Naive thymus-derived CD4-positive, alpha-beta T cell (primary cell): ENCODE results near the gene KCNQ5. TPM values are rescaled to one million over a fixed set of nuclear protein-coding genes. Genes with fewer than 3 reads are reported as not detected.

Source experiments
- ATAC-seq: fragments of 150-1000 bp; cut with Tn5 transposase; 2 replicates; pipeline ENCODE4 v1.10.0; 2021; ENCODE audit warnings: mild to moderate bottlenecking, moderate library complexity
- CTCF ChIA-PET: fragments of 350-600 bp; sonication (Branson Sonifier 250); formaldehyde crosslinking; loops from one replicate; lab custom pipeline; 2021; ENCODE audit warnings: antibody characterized with exemption; lab: Charles Lee
- POLR2A ChIA-PET: fragments of 350-600 bp; sonication (Branson Sonifier 250); formaldehyde crosslinking; loops from one replicate; lab custom pipeline; 2021; ENCODE audit warnings: antibody characterized with exemption, inconsistent platforms; lab: Charles Lee
- DNase-seq, 9 donors: peaks; one replicate each; pipeline versions ENCODE4 v3.0.0 to v3.0.0-alpha.2; 2020 to 2022; ENCODE audit warnings: mixed read lengths in 1 of 9
- H3K27ac ChIP-seq: one replicate; pipeline ENCODE4 v1.7.0; 2013; ENCODE audit warnings: mild to moderate bottlenecking, low read depth, low read length, moderate library complexity
- H3K27me3 ChIP-seq, 2 donors: one replicate each; pipeline ENCODE4 v1.7.0; 2013; ENCODE audit warnings: low read length in 2 of 2, mild to moderate bottlenecking in 2 of 2, moderate library complexity in 2 of 2; ENCODE audit not compliant: control insufficient read depth in 2 of 2, insufficient read depth in 2 of 2
- H3K36me3 ChIP-seq, 3 experiments: 1 replicate in 2 of 3; 2 replicates in 1 of 3; pipeline ENCODE4 v1.7.0; 2013; ENCODE audit warnings: low read length in 3 of 3, mild to moderate bottlenecking in 3 of 3, moderate library complexity in 1 of 3; ENCODE audit not compliant: insufficient read depth in 3 of 3, control insufficient read depth in 2 of 3
- H3K4me1 ChIP-seq, 2 donors: one replicate each; pipeline ENCODE4 v1.7.0; 2013; ENCODE audit warnings: low read length in 2 of 2, mild to moderate bottlenecking in 2 of 2, moderate library complexity in 1 of 2; ENCODE audit not compliant: control insufficient read depth in 2 of 2, insufficient read depth in 2 of 2
- H3K4me3 ChIP-seq: 2 replicates; pipeline ENCODE4 v1.7.0; 2013; ENCODE audit warnings: mild to moderate bottlenecking, low read length
- H3K9me3 ChIP-seq, 3 experiments: 1 replicate in 2 of 3; 2 replicates in 1 of 3; pipeline ENCODE4 v1.7.0; 2013; ENCODE audit warnings: low read length in 3 of 3; ENCODE audit not compliant: control insufficient read depth in 2 of 3
- H3K27ac Mint-ChIP-seq, 9 donors: one replicate each; pipeline ENCODE4 v1.8.0; 2020 to 2022; ENCODE audit warnings: mixed read lengths in 9 of 9, mild to moderate bottlenecking in 8 of 9, moderate library complexity in 5 of 9, inconsistent platforms in 2 of 9
- H3K27me3 Mint-ChIP-seq, 5 donors: one replicate each; pipeline ENCODE4 v1.8.0; 2021 to 2022; ENCODE audit warnings: mixed read lengths in 5 of 5, mild to moderate bottlenecking in 1 of 5
- H3K36me3 Mint-ChIP-seq, 5 donors: one replicate each; pipeline ENCODE4 v1.8.0; 2020 to 2022; ENCODE audit warnings: mixed read lengths in 5 of 5, mild to moderate bottlenecking in 3 of 5, inconsistent platforms in 1 of 5
- H3K4me1 Mint-ChIP-seq, 7 donors: one replicate each; pipeline ENCODE4 v1.8.0; 2020 to 2022; ENCODE audit warnings: mixed read lengths in 7 of 7, mild to moderate bottlenecking in 3 of 7, inconsistent platforms in 1 of 7
- H3K4me3 Mint-ChIP-seq, 10 donors: one replicate each; pipeline ENCODE4 v1.8.0; 2020 to 2022; ENCODE audit warnings: mild to moderate bottlenecking in 10 of 10, mixed read lengths in 10 of 10, moderate library complexity in 6 of 10, inconsistent platforms in 2 of 10
- H3K9me3 Mint-ChIP-seq, 11 donors: one replicate each; pipeline ENCODE4 v1.8.0; 2020 to 2022; ENCODE audit warnings: mixed read lengths in 11 of 11, mild to moderate bottlenecking in 4 of 11, inconsistent platforms in 1 of 11, moderate library complexity in 1 of 11
- intact Hi-C, 2 donors: fragments of 100-400 bp; cut with micrococcal nuclease; formaldehyde crosslinking; loops; one replicate each; pipeline ENCODE4 v1.15.1; 2023
- polyA plus RNA-seq, 2 donors: library from polyadenylated mRNA; unstranded; fragments of 300-500 nt; fragmentation: Illumina TruSeq; gene quantifications; one replicate each; pipeline ENCODE4 v1.2.3, GENCODE V29; 2021
- total RNA-seq, 6 experiments: library from RNA in 5 of 6; stranded (reverse) in 5 of 6; gene quantifications; 1 replicate in 5 of 6; 2 replicates in 1 of 6; pipeline ENCODE4 v1.2.3 and lab custom pipeline; 2021 to 2026

The KCNQ5 gene
- total and polyA plus RNA-seq, 7 experiments from 2014 or later = 2.3 to 18.3 (median 7.2) TPM

GRCh38 chr6:72999995-73000394 lies 378.1 kb downstream of the KCNQ5 start:
- ATAC-seq (no peak), DNase-seq (no peak)
- Mint-ChIP-seq H3K27ac (no peak overlapping the region), H3K9me3 (peaks cover 0 to 4% (median 0%) of the 10 kb centered on the region in 11 donors), H3K4me1 (no peaks in the 10 kb centered on the region), H3K27me3 (no peaks in the 10 kb centered on the region), H3K4me3 (no peak overlapping the region), H3K36me3 (peaks cover 0 to 32% (median 9%) of the 10 kb centered on the region in 5 donors)
- Histone ChIP-seq H3K4me1 (no peaks in the 10 kb centered on the region), H3K36me3 (no peaks in the 10 kb centered on the region), H3K27ac (no peak overlapping the region), H3K4me3 (no peak overlapping the region), H3K9me3 (no peaks in the 10 kb centered on the region), H3K27me3 (no peaks in the 10 kb centered on the region)
- intact Hi-C loops = no loop called here
- ChIA-PET POLR2A (no interaction called here), CTCF (no interaction called here)

- intact Hi-C loops = no loop called here
- CTCF ChIA-PET = no interaction called here
- no peaks in the 10 kb centered on the region for H3K27me3 Mint-ChIP-seq
These were observed 378.6 kb downstream of the KCNQ5 start for GRCh38 chr6:73000460-73000859.

GRCh38 chr6:73002588-73002987 lies 380.7 kb downstream of the KCNQ5 start:
- Mint-ChIP-seq H3K36me3 (peaks cover 0 to 52% (median 26%) of the 10 kb centered on the region in 5 donors), H3K27ac (no peak overlapping the region), H3K9me3 (peaks cover 0 to 8% (median 0%) of the 10 kb centered on the region in 11 donors), H3K4me1 (peaks cover 0 to 4% (median 0%) of the 10 kb centered on the region in 7 donors), H3K27me3 (no peaks in the 10 kb centered on the region), H3K4me3 (no peak overlapping the region)
- Histone ChIP-seq H3K27me3 (no peaks in the 10 kb centered on the region), H3K36me3 (no peaks in the 10 kb centered on the region), H3K4me3 (no peak overlapping the region), H3K27ac (no peak overlapping the region), H3K4me1 (no peaks in the 10 kb centered on the region), H3K9me3 (no peaks in the 10 kb centered on the region)
- ATAC-seq (no peak), DNase-seq (no peak)
- intact Hi-C loops = no loop called here
- ChIA-PET CTCF (no interaction called here), POLR2A (no interaction called here)

More at GRCh38 chr6:73000460-73000859, 378.6 kb downstream of the KCNQ5 start:
- Mint-ChIP-seq H3K36me3 (peaks cover 0 to 37% (median 12%) of the 10 kb centered on the region in 5 donors), H3K9me3 (peaks cover 0 to 4% (median 0%) of the 10 kb centered on the region in 11 donors), H3K27ac (no peak overlapping the region), H3K4me1 (no peaks in the 10 kb centered on the region), H3K4me3 (no peak overlapping the region)
- no peak overlapping the region for H3K27ac ChIP-seq
- H3K4me3 ChIP-seq = no peak overlapping the region
- no peaks in the 10 kb centered on the region for H3K9me3 ChIP-seq
- DNase-seq (no peak), ATAC-seq (no peak)
- no peaks in the 10 kb centered on the region for H3K36me3 ChIP-seq
- H3K4me1 ChIP-seq = no peaks in the 10 kb centered on the region
- H3K27me3 ChIP-seq = no peaks in the 10 kb centered on the region
- POLR2A ChIA-PET = no interaction called here

- H3K27ac ChIP-seq = no peak overlapping the region
These were observed 381.4 kb downstream of the KCNQ5 start for GRCh38 chr6:73003302-73003701.

GRCh38 chr6:73004231-73004630 lies 382.4 kb downstream of the KCNQ5 start:
- no peaks in the 10 kb centered on the region for H3K36me3 ChIP-seq
- no peaks in the 10 kb centered on the region for H3K27me3 Mint-ChIP-seq
- H3K4me1 ChIP-seq = no peaks in the 10 kb centered on the region
- CTCF ChIA-PET = no interaction called here
- H3K27me3 ChIP-seq = no peaks in the 10 kb centered on the region
- H3K9me3 Mint-ChIP-seq = peaks cover 0 to 13% (median 0%) of the 10 kb centered on the region in 11 donors
- H3K9me3 ChIP-seq = no peaks in the 10 kb centered on the region
- H3K27ac ChIP-seq = no peak overlapping the region
- no peak for DNase-seq
- POLR2A ChIA-PET = no interaction called here
- ATAC-seq = no peak
- intact Hi-C loops = no loop called here
- peaks cover 3 to 63% (median 37%) of the 10 kb centered on the region in 5 donors for H3K36me3 Mint-ChIP-seq
- no peak overlapping the region for H3K27ac Mint-ChIP-seq
- no peak overlapping the region for H3K4me3 Mint-ChIP-seq
- H3K4me1 Mint-ChIP-seq = peaks cover 0 to 4% (median 0%) of the 10 kb centered on the region in 7 donors
- H3K4me3 ChIP-seq = no peak overlapping the region

More at GRCh38 chr6:73003302-73003701, 381.4 kb downstream of the KCNQ5 start:
- Histone ChIP-seq H3K27me3 (no peaks in the 10 kb centered on the region), H3K4me1 (no peaks in the 10 kb centered on the region), H3K9me3 (no peaks in the 10 kb centered on the region), H3K36me3 (no peaks in the 10 kb centered on the region), H3K4me3 (no peak overlapping the region)
- Mint-ChIP-seq H3K9me3 (peaks cover 0 to 13% (median 0%) of the 10 kb centered on the region in 11 donors), H3K4me1 (peaks cover 0 to 4% (median 0%) of the 10 kb centered on the region in 7 donors), H3K4me3 (no peak overlapping the region), H3K27ac (no peak overlapping the region), H3K27me3 (no peaks in the 10 kb centered on the region), H3K36me3 (peaks cover 1 to 59% (median 33%) of the 10 kb centered on the region in 5 donors)
- ATAC-seq (no peak), DNase-seq (no peak)
- ChIA-PET POLR2A (no interaction called here), CTCF (no interaction called here)
- intact Hi-C loops = no loop called here

- H3K36me3 ChIP-seq = no peaks in the 10 kb centered on the region
- H3K4me3 ChIP-seq = no peak overlapping the region
- no peaks in the 10 kb centered on the region for H3K27me3 ChIP-seq
- Mint-ChIP-seq H3K27ac (no peak overlapping the region), H3K9me3 (peaks cover 0 to 13% (median 0%) of the 10 kb centered on the region in 11 donors), H3K4me1 (peaks cover 0 to 4% (median 0%) of the 10 kb centered on the region in 7 donors), H3K27me3 (no peaks in the 10 kb centered on the region), H3K36me3 (peaks cover 3 to 69% (median 37%) of the 10 kb centered on the region in 5 donors), H3K4me3 (no peak overlapping the region)
- ChIA-PET POLR2A (no interaction called here), CTCF (no interaction called here)
- no peaks in the 10 kb centered on the region for H3K4me1 ChIP-seq
- H3K27ac ChIP-seq = no peak overlapping the region
- no peak for ATAC-seq
- no peak for DNase-seq
- H3K9me3 ChIP-seq = no peaks in the 10 kb centered on the region
- intact Hi-C loops = no loop called here
These were observed 383.0 kb downstream of the KCNQ5 start for GRCh38 chr6:73004861-73005260.

- H3K4me1 Mint-ChIP-seq = peaks cover 0 to 4% (median 0%) of the 10 kb centered on the region in 7 donors
- ChIA-PET POLR2A (no interaction called here), CTCF (no interaction called here)
- no peak overlapping the region for H3K27ac ChIP-seq
- ATAC-seq (no peak), DNase-seq (no peak)
- no peak overlapping the region for H3K27ac Mint-ChIP-seq
- peaks cover 3 to 64% (median 37%) of the 10 kb centered on the region in 5 donors for H3K36me3 Mint-ChIP-seq
- H3K36me3 ChIP-seq = no peaks in the 10 kb centered on the region
- H3K4me3 Mint-ChIP-seq = no peak overlapping the region
- no peaks in the 10 kb centered on the region for H3K4me1 ChIP-seq
- no peaks in the 10 kb centered on the region for H3K27me3 Mint-ChIP-seq
- peaks cover 0 to 13% (median 0%) of the 10 kb centered on the region in 11 donors for H3K9me3 Mint-ChIP-seq
- no peak overlapping the region for H3K4me3 ChIP-seq
- H3K27me3 ChIP-seq = no peaks in the 10 kb centered on the region
- no peaks in the 10 kb centered on the region for H3K9me3 ChIP-seq
- intact Hi-C loops = no loop called here
These were observed 384.3 kb downstream of the KCNQ5 start for GRCh38 chr6:73006146-73006545.
